Measurements from ENCODE around the gene ARG2. TPM values are rescaled to one million over a fixed set of nuclear protein-coding genes. Genes with fewer than 3 reads are reported as not detected.

Gene ARG2
- total and polyA plus RNA-seq, 2 experiments from 2014 or later = 29.0 to 35.0 TPM

GRCh38 chr14:67609642-67610310, 9.9 kb upstream of the ARG2 start:
- Histone ChIP-seq H4K20me1 (ENCODE audit: insufficient read depth, poor library complexity, severe bottlenecking) (no peaks in the 10 kb centered on the region), H3K9me2 (replicated peaks; ENCODE audit: insufficient read depth) (no peaks in the 10 kb centered on the region), H3K9me3 (ENCODE audit: low read depth) (no peaks in the 10 kb centered on the region), H3K79me2 (no peaks in the 10 kb centered on the region), H2AFZ (no peak overlapping the region), H3K36me3 (replicated peaks; ENCODE audit: insufficient read depth, low read depth) (no peaks in the 10 kb centered on the region), H3K4me2 (no peak overlapping the region), H3K27ac (no peak overlapping the region), H3K4me1 (ENCODE audit: insufficient read depth) (no peaks in the 10 kb centered on the region), H3K27me3 (no peaks in the 10 kb centered on the region), H3K4me3 (no peak overlapping the region)
- DNase-seq (ENCODE audit: low spot score) = no peak
- TF ChIP-seq EZH2 (IDR thresholded peaks at IDR 0.05; ENCODE audit: borderline replicate concordance) (no peak), EZH2phosphoT487 (IDR thresholded peaks at IDR 0.05; ENCODE audit: low read depth, severe bottlenecking, unreplicated experiment) (no peak), CTCF (IDR thresholded peaks at IDR 0.05; ENCODE audit: poor library complexity) (no peak)
- WGBS (ENCODE audit: low lambda C conversion rate, missing lambda C conversion rate) = 76% methylated on average over 10 of the region's 10 CpGs

- no peaks in the 10 kb centered on the region for H4K20me1 ChIP-seq (ENCODE audit: insufficient read depth, poor library complexity, severe bottlenecking)
- no peak overlapping the region for H3K4me2 ChIP-seq
- DNase-seq (ENCODE audit: low spot score) = no peak
- H2AFZ ChIP-seq = no peak overlapping the region
- no peaks in the 10 kb centered on the region for H3K4me1 ChIP-seq (ENCODE audit: insufficient read depth)
- H3K9me3 ChIP-seq (ENCODE audit: low read depth) = no peaks in the 10 kb centered on the region
- H3K36me3 ChIP-seq (replicated peaks; ENCODE audit: insufficient read depth, low read depth) = no peaks in the 10 kb centered on the region
- WGBS (ENCODE audit: low lambda C conversion rate, missing lambda C conversion rate) = 65% methylated on average over 1 of the region's 1 CpG
- TF ChIP-seq EZH2 (IDR thresholded peaks at IDR 0.05; ENCODE audit: borderline replicate concordance) = no peak
- no peak for TF ChIP-seq CTCF (IDR thresholded peaks at IDR 0.05; ENCODE audit: poor library complexity)
- TF ChIP-seq EZH2phosphoT487 (IDR thresholded peaks at IDR 0.05; ENCODE audit: low read depth, severe bottlenecking, unreplicated experiment) = no peak
- H3K9me2 ChIP-seq (replicated peaks; ENCODE audit: insufficient read depth) = no peaks in the 10 kb centered on the region
- no peaks in the 10 kb centered on the region for H3K27me3 ChIP-seq
- no peak overlapping the region for H3K27ac ChIP-seq
- H3K79me2 ChIP-seq = no peaks in the 10 kb centered on the region
- no peak overlapping the region for H3K4me3 ChIP-seq
These were observed 9.2 kb upstream of the ARG2 start for GRCh38 chr14:67610491-67610890.

- no peaks in the 10 kb centered on the region for H3K9me3 ChIP-seq (ENCODE audit: low read depth)
- H2AFZ ChIP-seq = no peak overlapping the region
- TF ChIP-seq EZH2phosphoT487 (IDR thresholded peaks at IDR 0.05; ENCODE audit: low read depth, severe bottlenecking, unreplicated experiment) (no peak), CTCF (IDR thresholded peaks at IDR 0.05; ENCODE audit: poor library complexity) (peak; percentile 77), EZH2 (IDR thresholded peaks at IDR 0.05; ENCODE audit: borderline replicate concordance) (no peak)
- H3K36me3 ChIP-seq (replicated peaks; ENCODE audit: insufficient read depth, low read depth) = no peaks in the 10 kb centered on the region
- peak overlapping the region; percentile 93 for H3K27ac ChIP-seq
- H3K4me1 ChIP-seq (ENCODE audit: insufficient read depth) = peaks cover 18% of the 10 kb centered on the region
- no peak overlapping the region for H3K4me3 ChIP-seq
- H4K20me1 ChIP-seq (ENCODE audit: insufficient read depth, poor library complexity, severe bottlenecking) = no peaks in the 10 kb centered on the region
- DNase-seq (ENCODE audit: low spot score) = peak; percentile 88
- peak overlapping the region; percentile 92 for H3K4me2 ChIP-seq
- H3K79me2 ChIP-seq = no peaks in the 10 kb centered on the region
- no peaks in the 10 kb centered on the region for H3K27me3 ChIP-seq
- no peaks in the 10 kb centered on the region for H3K9me2 ChIP-seq (replicated peaks; ENCODE audit: insufficient read depth)
These were observed 1.1 kb upstream of the ARG2 start for GRCh38 chr14:67618617-67619063.
